ENCODE results near the gene IL6. TPM values are rescaled to one million over a fixed set of nuclear protein-coding genes. Genes with fewer than 3 reads are reported as not detected.

IL6 gene
- total RNA-seq, 1 donor from 2014 or later: not detected

GRCh38 chr7:22718911-22719420 is 8.0 kb upstream of the IL6 start:
- TF ChIP-seq, protein P1, sequence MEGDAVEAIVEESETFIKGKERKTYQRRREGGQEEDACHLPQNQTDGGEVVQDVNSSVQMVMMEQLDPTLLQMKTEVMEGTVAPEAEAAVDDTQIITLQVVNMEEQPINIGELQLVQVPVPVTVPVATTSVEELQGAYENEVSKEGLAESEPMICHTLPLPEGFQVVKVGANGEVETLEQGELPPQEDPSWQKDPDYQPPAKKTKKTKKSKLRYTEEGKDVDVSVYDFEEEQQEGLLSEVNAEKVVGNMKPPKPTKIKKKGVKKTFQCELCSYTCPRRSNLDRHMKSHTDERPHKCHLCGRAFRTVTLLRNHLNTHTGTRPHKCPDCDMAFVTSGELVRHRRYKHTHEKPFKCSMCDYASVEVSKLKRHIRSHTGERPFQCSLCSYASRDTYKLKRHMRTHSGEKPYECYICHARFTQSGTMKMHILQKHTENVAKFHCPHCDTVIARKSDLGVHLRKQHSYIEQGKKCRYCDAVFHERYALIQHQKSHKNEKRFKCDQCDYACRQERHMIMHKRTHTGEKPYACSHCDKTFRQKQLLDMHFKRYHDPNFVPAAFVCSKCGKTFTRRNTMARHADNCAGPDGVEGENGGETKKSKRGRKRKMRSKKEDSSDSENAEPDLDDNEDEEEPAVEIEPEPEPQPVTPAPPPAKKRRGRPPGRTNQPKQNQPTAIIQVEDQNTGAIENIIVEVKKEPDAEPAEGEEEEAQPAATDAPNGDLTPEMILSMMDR (conservative IDR thresholded peaks at IDR 0.05): no peak
- Mint-ChIP-seq H3K4me1 (ENCODE audit: unreplicated experiment) (no peaks in the 10 kb centered on the region), H3K9me3 (no peaks in the 10 kb centered on the region), H3K4me3 (no peak overlapping the region), H3K36me3 (no peaks in the 10 kb centered on the region), H3K27me3 (peaks cover 3% of the 10 kb centered on the region), H3K27ac (no peak overlapping the region)
- no peak for DNase-seq (ENCODE audit: extremely low spot score, unreplicated experiment)

GRCh38 chr7:22720791-22721786 is 5.9 kb upstream of the IL6 start:
- Mint-ChIP-seq H3K27ac (no peak overlapping the region), H3K9me3 (no peaks in the 10 kb centered on the region), H3K4me3 (no peak overlapping the region), H3K36me3 (no peaks in the 10 kb centered on the region), H3K27me3 (peaks cover 4% of the 10 kb centered on the region), H3K4me1 (ENCODE audit: unreplicated experiment) (no peaks in the 10 kb centered on the region)
- TF ChIP-seq, protein P1 (conservative IDR thresholded peaks at IDR 0.05): no peak
- DNase-seq (ENCODE audit: extremely low spot score, unreplicated experiment): no peak

GRCh38 chr7:22722536-22723180 is 4.3 kb upstream of the IL6 start:
- H3K36me3 Mint-ChIP-seq: no peaks in the 10 kb centered on the region
- H3K4me1 Mint-ChIP-seq (ENCODE audit: unreplicated experiment): peaks cover 9% of the 10 kb centered on the region
- H3K27me3 Mint-ChIP-seq: peaks cover 8% of the 10 kb centered on the region
- no peak overlapping the region for H3K4me3 Mint-ChIP-seq
- H3K9me3 Mint-ChIP-seq: no peaks in the 10 kb centered on the region
- DNase-seq (ENCODE audit: extremely low spot score, unreplicated experiment): no peak
- TF ChIP-seq, protein P1 (conservative IDR thresholded peaks at IDR 0.05): no peak
- H3K27ac Mint-ChIP-seq: no peak overlapping the region

DNA sequence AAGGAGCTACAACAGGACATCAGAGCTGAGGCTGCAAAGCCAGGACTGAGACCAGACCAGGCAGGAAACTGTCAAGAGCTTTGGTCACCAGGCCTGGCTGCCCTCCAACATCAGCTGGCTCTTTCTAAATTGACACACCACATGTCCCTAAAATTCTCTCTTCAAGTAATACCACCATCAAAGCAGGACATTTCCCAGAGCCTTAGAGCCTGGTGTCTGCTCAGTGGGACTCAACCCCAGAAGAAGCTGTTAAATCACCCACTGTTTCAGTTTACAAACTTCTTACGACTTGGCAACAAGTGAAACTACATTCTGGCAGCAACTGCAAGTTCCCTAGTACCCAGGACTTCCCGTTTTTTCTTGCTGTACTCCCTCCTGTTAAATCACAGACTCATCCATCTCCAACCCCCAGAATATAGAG is 3.8 kb upstream of the IL6 start:
- Mint-ChIP-seq H3K27me3 (peaks cover 8% of the 10 kb centered on the region), H3K9me3 (no peaks in the 10 kb centered on the region), H3K36me3 (no peaks in the 10 kb centered on the region), H3K27ac (no peak overlapping the region), H3K4me3 (no peak overlapping the region), H3K4me1 (ENCODE audit: unreplicated experiment) (peaks cover 9% of the 10 kb centered on the region)
- TF ChIP-seq, protein P1 (conservative IDR thresholded peaks at IDR 0.05): no peak
- no peak for DNase-seq (ENCODE audit: extremely low spot score, unreplicated experiment)

DNA sequence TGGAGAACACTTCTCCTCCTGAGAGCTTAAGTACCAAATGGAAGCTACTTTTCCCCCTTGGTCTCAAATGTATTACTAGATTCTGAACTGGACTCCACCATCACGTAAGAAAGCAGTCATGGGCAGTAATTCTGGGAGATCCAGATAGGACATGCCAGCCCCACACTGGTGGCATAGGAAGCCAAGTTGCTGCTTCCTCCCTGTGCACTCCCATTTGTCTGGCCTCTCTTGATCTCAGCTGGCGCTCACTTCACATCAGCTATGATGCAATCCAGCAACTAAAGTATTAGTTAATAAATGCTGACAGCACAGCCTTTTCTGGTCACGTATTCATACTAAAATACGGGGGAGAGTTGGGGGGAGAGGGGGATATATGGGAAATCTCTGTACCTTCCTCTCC is 3.4 kb upstream of the IL6 start:
- TF ChIP-seq, protein P1 (conservative IDR thresholded peaks at IDR 0.05): no peak
- Mint-ChIP-seq H3K9me3 (no peaks in the 10 kb centered on the region), H3K4me1 (ENCODE audit: unreplicated experiment) (peaks cover 13% of the 10 kb centered on the region), H3K36me3 (no peaks in the 10 kb centered on the region), H3K27me3 (peaks cover 11% of the 10 kb centered on the region), H3K27ac (no peak overlapping the region), H3K4me3 (no peak overlapping the region)
- DNase-seq (ENCODE audit: extremely low spot score, unreplicated experiment): no peak

Data from type B pancreatic cell (in vitro differentiated cells).